ENCODE measurements around the gene PGAP6.

DNA sequence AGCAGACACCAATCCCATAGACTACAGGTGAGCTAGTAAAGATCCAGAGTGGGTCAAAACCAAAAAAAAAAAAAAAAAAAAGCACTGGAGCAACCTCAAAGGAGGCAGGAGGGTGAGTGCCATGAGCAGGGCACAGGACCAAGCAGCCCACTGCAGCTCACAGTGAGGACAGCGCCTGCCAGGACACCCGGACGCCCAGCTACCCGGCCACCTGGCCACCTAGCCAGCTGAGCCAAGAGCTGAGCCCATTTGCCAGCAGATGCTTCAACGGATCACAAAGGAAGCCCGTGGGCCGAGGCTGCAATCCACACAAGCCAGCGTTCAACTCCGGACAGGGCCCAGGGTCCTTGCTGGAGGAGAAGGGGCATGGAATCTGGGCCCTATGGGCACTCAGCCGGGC lies 44.3 kb downstream of the PGAP6 start:
- TF ChIP-seq POLR2A (IDR thresholded peaks at IDR 0.05; ENCODE audit: low read length) (no peak), GATA1 (IDR thresholded peaks at IDR 0.05; ENCODE audit: low read depth, low read length) (no peak)

Measured in erythroblast (primary cell).